GM23338 (cell line): ENCODE results near the gene VMP1. TPM values are rescaled to one million over a fixed set of nuclear protein-coding genes. Genes with fewer than 3 reads are reported as not detected.

ENCODE experiments used
- ATAC-seq: fragments of 200-7000 bp; cut with Tn5 transposase; 3 replicates; pipeline ENCODE4 v1.9.1; 2020
- DNase-seq: peaks from one replicate; pipeline ENCODE4 v3.0.0-alpha.2; 2015; ENCODE audit warnings: low spot score
- H2AFZ ChIP-seq: fragments of 200-600 bp; sonication (generic); 2 replicates; pipeline ENCODE4 v1.8.0; 2016; ENCODE audit warnings: antibody characterized with exemption, mild to moderate bottlenecking, moderate library complexity
- H3F3A ChIP-seq: fragments of 200-600 bp; sonication (generic); replicated peaks from 2 replicates; pipeline ENCODE4 v1.8.0; 2017; ENCODE audit warnings: antibody characterized with exemption, mixed run types, low read depth
- H3K27ac ChIP-seq: fragments of 200-600 bp; sonication (generic); 2 replicates; pipeline ENCODE4 v1.6.1; 2016; ENCODE audit warnings: low read depth
- H3K27me3 ChIP-seq: fragments of 200-600 bp; sonication (generic); 2 replicates; pipeline ENCODE4 v1.8.0; 2016; ENCODE audit warnings: mild to moderate bottlenecking, mixed run types, moderate library complexity; ENCODE audit not compliant: insufficient read depth
- H3K36me3 ChIP-seq: fragments of 200-600 bp; sonication (generic); 2 replicates; pipeline ENCODE4 v1.8.0; 2016; ENCODE audit warnings: mild to moderate bottlenecking; ENCODE audit not compliant: insufficient read depth
- H3K4me1 ChIP-seq: fragments of 200-600 bp; sonication (generic); 2 replicates; pipeline ENCODE4 v1.8.0; 2016; ENCODE audit warnings: mild to moderate bottlenecking, moderate library complexity; ENCODE audit not compliant: insufficient read depth
- H3K4me2 ChIP-seq: fragments of 200-600 bp; sonication (generic); 2 replicates; pipeline ENCODE4 v1.7.1; 2017; ENCODE audit warnings: mixed run types
- H3K4me3 ChIP-seq: fragments of 200-600 bp; sonication (generic); 2 replicates; pipeline ENCODE4 v1.6.1; 2016; ENCODE audit warnings: mixed run types
- H3K79me2 ChIP-seq: fragments of 200-600 bp; sonication (generic); replicated peaks from 2 replicates; pipeline ENCODE4 v1.8.0; 2017; ENCODE audit warnings: mild to moderate bottlenecking; ENCODE audit not compliant: insufficient read depth
- H3K9me2 ChIP-seq: fragments of 200-600 bp; sonication (generic); 2 replicates; pipeline ENCODE4 v1.8.0; 2017; ENCODE audit not compliant: insufficient read depth
- H4K20me1 ChIP-seq: fragments of 200-600 bp; sonication (generic); replicated peaks from 2 replicates; pipeline ENCODE4 v1.8.0; 2017; ENCODE audit warnings: mild to moderate bottlenecking; ENCODE audit not compliant: insufficient read depth
- H3K27ac Mint-ChIP-seq: 2 replicates; pipeline ENCODE4 v1.8.0; 2020; ENCODE audit warnings: inconsistent platforms, mild to moderate bottlenecking, moderate library complexity, mixed read lengths
- H3K27me3 Mint-ChIP-seq: 3 replicates; pipeline ENCODE4 v1.8.0; 2022; ENCODE audit warnings: low read depth, mild to moderate bottlenecking, moderate library complexity, mixed read lengths, inconsistent platforms; ENCODE audit not compliant: insufficient read depth, poor library complexity
- H3K36me3 Mint-ChIP-seq: 3 replicates; pipeline ENCODE4 v1.8.0; 2021; ENCODE audit warnings: low read depth, mild to moderate bottlenecking, inconsistent platforms, moderate library complexity, mixed read lengths
- H3K4me1 Mint-ChIP-seq: 3 replicates; pipeline ENCODE4 v1.8.0; 2020; ENCODE audit warnings: mild to moderate bottlenecking, inconsistent platforms, mixed read lengths
- H3K4me3 Mint-ChIP-seq: 3 replicates; pipeline ENCODE4 v1.8.0; 2021; ENCODE audit warnings: moderate library complexity, mild to moderate bottlenecking, inconsistent platforms, mixed read lengths
- H3K9me3 Mint-ChIP-seq: 3 replicates; pipeline ENCODE4 v1.8.0; 2020; ENCODE audit warnings: moderate library complexity, mild to moderate bottlenecking, inconsistent platforms, mixed read lengths
- CREB1 ChIP-seq: fragments of 250-450 bp; sonication (Bioruptor Pico); IDR thresholded peaks from 2 replicates; pipeline ENCODE4 v1.5.0; 2020; ENCODE audit warnings: low read depth, mild to moderate bottlenecking, moderate library complexity
- CTCF ChIP-seq, 2 experiments: fragments of 200-600 bp in 1 of 2; sonication (generic) in 1 of 2; conservative IDR thresholded peaks; 2 replicates each; pipeline versions ENCODE4 v1.5.1 to v1.6.1; 2016 to 2017; ENCODE audit warnings: antibody characterized with exemption in 2 of 2, low read depth in 2 of 2, mild to moderate bottlenecking in 2 of 2, moderate library complexity in 1 of 2
- ETS1 ChIP-seq: IDR thresholded peaks from 2 replicates; pipeline ENCODE4 v1.6.1; 2016; ENCODE audit warnings: antibody characterized with exemption
- EZH2 ChIP-seq: fragments of 200-600 bp; sonication (generic); IDR thresholded peaks from one replicate; pipeline ENCODE4 v1.8.0; 2017; ENCODE audit warnings: antibody characterized with exemption, mild to moderate bottlenecking, low read depth; ENCODE audit not compliant: unreplicated experiment
- EZH2phosphoT487 ChIP-seq: fragments of 200-600 bp; sonication (generic); IDR thresholded peaks from one replicate; pipeline ENCODE4 v1.8.1; 2018; ENCODE audit warnings: antibody characterized with exemption; ENCODE audit not compliant: unreplicated experiment
- JUNB ChIP-seq: IDR thresholded peaks from one replicate; pipeline ENCODE4 v1.6.1; 2016; ENCODE audit warnings: antibody characterized with exemption; ENCODE audit not compliant: unreplicated experiment
- NANOG ChIP-seq: IDR thresholded peaks from 2 replicates; pipeline ENCODE4 v1.6.1; 2016; ENCODE audit warnings: antibody characterized with exemption, borderline replicate concordance
- POLR2AphosphoS5 ChIP-seq: IDR thresholded peaks from 2 replicates; pipeline ENCODE4 v1.6.1; 2016; ENCODE audit warnings: antibody characterized with exemption, low read depth
- REST ChIP-seq: IDR thresholded peaks from one replicate; pipeline ENCODE4 v1.6.1; 2018; ENCODE audit warnings: antibody characterized with exemption; ENCODE audit not compliant: unreplicated experiment
- STAT1 ChIP-seq: IDR thresholded peaks from one replicate; pipeline ENCODE4 v1.6.1; 2016; ENCODE audit warnings: antibody characterized with exemption; ENCODE audit not compliant: unreplicated experiment
- ZNF114 ChIP-seq: fragments of 250-450 bp; sonication (Bioruptor Pico); IDR thresholded peaks from 2 replicates; pipeline ENCODE4 v1.5.0; 2020; ENCODE audit warnings: mild to moderate bottlenecking, moderate library complexity
- ZNF331 ChIP-seq: fragments of 250-450 bp; sonication (Bioruptor Pico); IDR thresholded peaks from 2 replicates; pipeline ENCODE4 v1.5.0; 2020; ENCODE audit warnings: low read depth, mild to moderate bottlenecking, moderate library complexity
- polyA plus RNA-seq: library from polyadenylated mRNA; unstranded; fragments of >200 nt; fragmentation: Nextera tagmentation; extraction: Ambion mirVana; gene quantifications from 2 replicates; pipeline ENCODE4 v1.2.1, GENCODE V29; 2016
- total RNA-seq: library from RNA; depleted of rRNA; stranded (reverse); fragments of >200 nt; shearing (Covaris generic); gene quantifications from 2 replicates; pipeline ENCODE4 v1.2.3, GENCODE V29; 2014

The VMP1 gene
- total and polyA plus RNA-seq, 2 experiments from 2014 or later = 70.1 to 112 TPM

GRCh38 chr17:59693582-59693981, 13.9 kb upstream of the VMP1 start (continued):
- TF ChIP-seq CTCF (conservative IDR thresholded peaks at IDR 0.05; ENCODE audit: low read depth in 2 of 2) = no peak
- no peak for TF ChIP-seq ZNF114 (CRISPR knock-in tag)
- no peak for TF ChIP-seq REST
- TF ChIP-seq POLR2AphosphoS5 = no peak
- TF ChIP-seq ZNF331 = no peak
- no peak for TF ChIP-seq STAT1
- no peak for TF ChIP-seq ETS1
- TF ChIP-seq EZH2phosphoT487 = no peak
- no peak for TF ChIP-seq EZH2

- no peak overlapping the region for H3K27ac ChIP-seq
- no peak overlapping the region for H3K4me2 ChIP-seq
- Mint-ChIP-seq H3K27me3 (peaks cover 8% of the 10 kb centered on the region), H3K4me1 (no peaks in the 10 kb centered on the region; the same call in 2 of the 3 replicates), H3K36me3 (peaks cover 89% of the 10 kb centered on the region), H3K4me3 (no peak overlapping the region), H3K9me3 (no peaks in the 10 kb centered on the region), H3K27ac (no peak overlapping the region)
- H3K9me2 ChIP-seq = no peaks in the 10 kb centered on the region
- no peak overlapping the region for H2AFZ ChIP-seq
- ATAC-seq (no peak), DNase-seq (no peak)
- peaks cover 45% of the 10 kb centered on the region for H3K36me3 ChIP-seq
- H4K20me1 ChIP-seq = peaks cover 63% of the 10 kb centered on the region
- no peaks in the 10 kb centered on the region for H3K4me1 ChIP-seq
- H3K79me2 ChIP-seq = peaks cover 81% of the 10 kb centered on the region
- no peak overlapping the region for H3K4me3 ChIP-seq
- H3K27me3 ChIP-seq = no peaks in the 10 kb centered on the region
- H3F3A ChIP-seq = peaks cover 29% of the 10 kb centered on the region
- TF ChIP-seq REST = no peak
- no peak for TF ChIP-seq EZH2phosphoT487
- no peak for TF ChIP-seq NANOG
- TF ChIP-seq CREB1 (CRISPR knock-in tag) = no peak
- no peak for TF ChIP-seq ETS1
- no peak for TF ChIP-seq EZH2
- no peak for TF ChIP-seq ZNF331
- TF ChIP-seq JUNB = no peak
Observed at GRCh38 chr17:59694344-59694743, 13.1 kb upstream of the VMP1 start.
